ENCODE measurements around the gene OTP.

The OTP gene

GRCh38 chr5:77669677-77670076 lies 31.2 kb upstream of the OTP start:
- ATAC-seq: no peak
- TF ChIP-seq ZFP3 (CRISPR knock-in tag; IDR thresholded peaks at IDR 0.05) (no peak), POU6F1 (CRISPR knock-in tag; IDR thresholded peaks at IDR 0.05; ENCODE audit: borderline replicate concordance, low read depth) (no peak), ZFP30 (CRISPR knock-in tag; IDR thresholded peaks at IDR 0.05) (no peak), ESRRG (CRISPR knock-in tag; IDR thresholded peaks at IDR 0.05) (no peak), RARB (CRISPR knock-in tag; IDR thresholded peaks at IDR 0.05) (no peak), CREB5 (CRISPR knock-in tag; IDR thresholded peaks at IDR 0.05; ENCODE audit: low read depth) (no peak), ZC3H10 (CRISPR knock-in tag; IDR thresholded peaks at IDR 0.05) (no peak), BACH2 (CRISPR knock-in tag; IDR thresholded peaks at IDR 0.05; ENCODE audit: borderline replicate concordance) (no peak), ZNF565 (CRISPR knock-in tag; conservative IDR thresholded peaks at IDR 0.05; ENCODE audit: low read depth) (no peak), GLIS3 (CRISPR knock-in tag; IDR thresholded peaks at IDR 0.05) (no peak), ZNF70 (CRISPR knock-in tag; IDR thresholded peaks at IDR 0.05) (no peak), TSHZ2 (CRISPR knock-in tag; IDR thresholded peaks at IDR 0.05) (no peak), PATZ1 (CRISPR knock-in tag; IDR thresholded peaks at IDR 0.05; ENCODE audit: borderline replicate concordance) (no peak), ZNF8 (CRISPR knock-in tag; IDR thresholded peaks at IDR 0.05) (no peak), ARNTL (CRISPR knock-in tag; IDR thresholded peaks at IDR 0.05; ENCODE audit: borderline replicate concordance, low read depth) (no peak), OSR1 (CRISPR knock-in tag; IDR thresholded peaks at IDR 0.05) (no peak), TCF4 (CRISPR knock-in tag; IDR thresholded peaks at IDR 0.05; ENCODE audit: borderline replicate concordance) (no peak), PPARA (CRISPR knock-in tag; IDR thresholded peaks at IDR 0.05; ENCODE audit: borderline replicate concordance) (no peak)

- TF ChIP-seq GLIS3 (CRISPR knock-in tag; IDR thresholded peaks at IDR 0.05) (no peak), ZFP30 (CRISPR knock-in tag; IDR thresholded peaks at IDR 0.05) (no peak), PPARA (CRISPR knock-in tag; IDR thresholded peaks at IDR 0.05; ENCODE audit: borderline replicate concordance) (no peak), ZNF565 (CRISPR knock-in tag; conservative IDR thresholded peaks at IDR 0.05; ENCODE audit: low read depth) (no peak), TSHZ2 (CRISPR knock-in tag; IDR thresholded peaks at IDR 0.05) (no peak), CSDC2 (CRISPR knock-in tag; IDR thresholded peaks at IDR 0.05) (no peak), OSR1 (CRISPR knock-in tag; IDR thresholded peaks at IDR 0.05) (no peak), ZC3H10 (CRISPR knock-in tag; IDR thresholded peaks at IDR 0.05) (no peak), ZNF70 (CRISPR knock-in tag; IDR thresholded peaks at IDR 0.05) (no peak), ARNTL (CRISPR knock-in tag; IDR thresholded peaks at IDR 0.05; ENCODE audit: borderline replicate concordance, low read depth) (no peak), ESRRG (CRISPR knock-in tag; IDR thresholded peaks at IDR 0.05) (no peak), ZNF8 (CRISPR knock-in tag; IDR thresholded peaks at IDR 0.05) (no peak), RARB (CRISPR knock-in tag; IDR thresholded peaks at IDR 0.05) (no peak), CSRNP3 (CRISPR knock-in tag; IDR thresholded peaks at IDR 0.05) (no peak), ZFP3 (CRISPR knock-in tag; IDR thresholded peaks at IDR 0.05) (no peak), CREB5 (CRISPR knock-in tag; IDR thresholded peaks at IDR 0.05; ENCODE audit: low read depth) (no peak), TOX (CRISPR knock-in tag; IDR thresholded peaks at IDR 0.05; ENCODE audit: borderline replicate concordance) (no peak), POU6F1 (CRISPR knock-in tag; IDR thresholded peaks at IDR 0.05; ENCODE audit: borderline replicate concordance, low read depth) (no peak), BACH2 (CRISPR knock-in tag; IDR thresholded peaks at IDR 0.05; ENCODE audit: borderline replicate concordance) (no peak)
- ATAC-seq: no peak
These were observed 24.8 kb upstream of the OTP start for GRCh38 chr5:77663090-77663863.

Data from SK-N-SH treated with all-trans-retinoic acid at 6 μM for 48 hours (cell line).